ENCODE measurements around the gene DPY19L3. TPM values are rescaled to one million over a fixed set of nuclear protein-coding genes. Genes with fewer than 3 reads are reported as not detected.
"Not testable (repeated sequence)": the region's sequence is repeated elsewhere in the genome, so short reads cannot be mapped to it uniquely, and the experiment has no call there.

DPY19L3 gene
- total RNA-seq, 1 donor from 2014 or later: 10.3 TPM

DNA sequence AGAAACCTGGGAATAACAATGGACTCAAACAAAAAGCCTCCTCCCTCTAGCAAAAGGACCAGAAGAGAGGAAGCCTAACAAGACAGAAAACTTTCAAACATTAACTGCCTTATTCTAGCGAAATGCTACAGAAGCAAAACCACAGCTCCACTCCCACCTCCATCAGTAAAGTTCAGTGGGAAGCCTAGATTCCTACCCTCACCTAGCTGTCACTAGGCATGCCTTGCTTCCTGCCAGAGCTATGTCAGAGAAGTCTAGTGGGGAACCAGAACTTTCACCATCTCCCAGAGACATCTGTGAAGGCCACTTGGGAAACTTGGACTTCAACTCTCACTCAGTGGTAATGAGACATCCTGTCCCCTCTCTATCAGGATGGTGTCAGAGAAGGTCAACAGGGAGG is 37.1 kb downstream of the DPY19L3 start:
- Histone ChIP-seq H3K4me3 (no peak overlapping the region), H3K4me1 (no peaks in the 10 kb centered on the region), H3K36me3 (no peaks in the 10 kb centered on the region), H3K9me3 (no peaks in the 10 kb centered on the region), H3K27ac (no peak overlapping the region), H3K27me3 (no peaks in the 10 kb centered on the region)
- TF ChIP-seq POLR2A (IDR thresholded peaks at IDR 0.05) (no peak), POLR2AphosphoS5 (IDR thresholded peaks at IDR 0.05; ENCODE audit: insufficient read depth in 1 of 2, low read depth in 1 of 2) (no peak)
- TF ChIP-seq, protein P1, sequence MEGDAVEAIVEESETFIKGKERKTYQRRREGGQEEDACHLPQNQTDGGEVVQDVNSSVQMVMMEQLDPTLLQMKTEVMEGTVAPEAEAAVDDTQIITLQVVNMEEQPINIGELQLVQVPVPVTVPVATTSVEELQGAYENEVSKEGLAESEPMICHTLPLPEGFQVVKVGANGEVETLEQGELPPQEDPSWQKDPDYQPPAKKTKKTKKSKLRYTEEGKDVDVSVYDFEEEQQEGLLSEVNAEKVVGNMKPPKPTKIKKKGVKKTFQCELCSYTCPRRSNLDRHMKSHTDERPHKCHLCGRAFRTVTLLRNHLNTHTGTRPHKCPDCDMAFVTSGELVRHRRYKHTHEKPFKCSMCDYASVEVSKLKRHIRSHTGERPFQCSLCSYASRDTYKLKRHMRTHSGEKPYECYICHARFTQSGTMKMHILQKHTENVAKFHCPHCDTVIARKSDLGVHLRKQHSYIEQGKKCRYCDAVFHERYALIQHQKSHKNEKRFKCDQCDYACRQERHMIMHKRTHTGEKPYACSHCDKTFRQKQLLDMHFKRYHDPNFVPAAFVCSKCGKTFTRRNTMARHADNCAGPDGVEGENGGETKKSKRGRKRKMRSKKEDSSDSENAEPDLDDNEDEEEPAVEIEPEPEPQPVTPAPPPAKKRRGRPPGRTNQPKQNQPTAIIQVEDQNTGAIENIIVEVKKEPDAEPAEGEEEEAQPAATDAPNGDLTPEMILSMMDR (IDR thresholded peaks at IDR 0.05): no peak
- intact Hi-C loops (cut with DNase I): no loop called here
- DNase-seq (ENCODE audit: extremely low spot score in 2 of 2): no peak

DNA sequence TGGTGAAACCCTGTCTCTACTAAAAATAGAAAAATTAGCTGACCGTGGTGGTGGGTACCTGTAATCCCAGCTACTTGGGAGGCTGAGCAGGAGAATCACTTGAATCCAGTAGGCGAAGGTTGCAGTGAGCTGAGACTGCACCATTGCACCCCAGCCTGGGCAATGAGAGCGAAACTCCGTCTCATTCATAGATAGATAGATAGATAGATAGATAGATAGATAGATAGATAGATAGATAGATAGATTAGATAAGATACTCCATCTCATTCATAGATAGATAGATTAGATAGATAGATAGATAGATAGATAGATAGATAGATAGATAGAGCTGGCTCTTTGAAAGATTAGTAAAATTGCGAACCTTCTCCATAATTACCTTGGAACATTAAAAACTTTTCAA is 42.0 kb downstream of the DPY19L3 start:
- H3K9me3 ChIP-seq; H3K27me3 ChIP-seq; H3K36me3 ChIP-seq; H3K4me3 ChIP-seq; DNase-seq (ENCODE audit: extremely low spot score in 2 of 2); intact Hi-C loops (cut with DNase I); H3K27ac ChIP-seq; H3K4me1 ChIP-seq: not testable (repeated sequence)

DNA sequence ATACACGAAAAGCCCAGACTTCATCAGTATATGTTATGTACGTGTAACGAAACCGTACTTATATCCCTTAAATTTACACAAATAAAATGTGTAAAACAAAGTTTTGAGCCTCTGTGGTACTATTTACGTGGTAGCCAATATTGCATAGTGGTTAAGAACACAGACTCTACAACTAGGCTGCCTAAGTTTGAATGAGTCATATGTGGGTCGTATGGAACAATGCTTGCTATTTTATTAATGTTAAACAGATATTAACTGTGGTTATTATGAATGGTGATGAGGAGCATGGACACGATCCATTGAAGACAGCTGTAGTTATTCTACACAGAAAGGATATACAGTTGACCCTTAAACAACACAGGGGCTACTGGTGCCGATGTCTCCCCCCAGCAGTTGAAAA is 42.5 kb downstream of the DPY19L3 start:
- H3K36me3 ChIP-seq: no peaks in the 10 kb centered on the region
- no peak overlapping the region for H3K27ac ChIP-seq
- H3K27me3 ChIP-seq: no peaks in the 10 kb centered on the region
- intact Hi-C loops (cut with DNase I): no loop called here
- H3K4me1 ChIP-seq: no peaks in the 10 kb centered on the region
- TF ChIP-seq POLR2A (IDR thresholded peaks at IDR 0.05) (no peak), POLR2AphosphoS5 (IDR thresholded peaks at IDR 0.05; ENCODE audit: insufficient read depth in 1 of 2, low read depth in 1 of 2) (no peak)
- TF ChIP-seq, protein P1 (IDR thresholded peaks at IDR 0.05): no peak
- H3K9me3 ChIP-seq: no peaks in the 10 kb centered on the region
- H3K4me3 ChIP-seq: no peak overlapping the region
- DNase-seq (ENCODE audit: extremely low spot score in 2 of 2): no peak

DNA sequence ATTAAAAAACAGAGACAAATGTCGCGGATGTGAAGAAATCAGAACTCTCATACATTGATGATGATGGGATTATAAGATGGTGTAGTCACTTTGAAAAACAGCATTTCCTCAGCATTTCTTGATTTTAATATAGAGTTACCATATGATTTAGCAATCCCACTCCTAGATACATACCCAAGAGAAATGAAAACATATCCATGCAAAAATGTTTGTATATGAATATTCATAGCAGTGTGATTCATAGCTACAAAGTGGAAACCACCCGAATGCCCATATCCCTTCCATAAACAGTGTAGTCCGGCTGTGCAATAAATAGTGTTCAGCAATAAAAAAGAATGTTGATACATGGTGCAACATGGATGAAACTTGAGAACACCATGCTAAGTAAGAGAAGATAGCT is 44.6 kb downstream of the DPY19L3 start:
- TF ChIP-seq POLR2A (IDR thresholded peaks at IDR 0.05) (no peak), POLR2AphosphoS5 (IDR thresholded peaks at IDR 0.05; ENCODE audit: insufficient read depth in 1 of 2, low read depth in 1 of 2) (no peak)
- TF ChIP-seq, protein P1 (IDR thresholded peaks at IDR 0.05): no peak
- no peaks in the 10 kb centered on the region for H3K4me1 ChIP-seq
- intact Hi-C loops (cut with DNase I): no loop called here

DNA sequence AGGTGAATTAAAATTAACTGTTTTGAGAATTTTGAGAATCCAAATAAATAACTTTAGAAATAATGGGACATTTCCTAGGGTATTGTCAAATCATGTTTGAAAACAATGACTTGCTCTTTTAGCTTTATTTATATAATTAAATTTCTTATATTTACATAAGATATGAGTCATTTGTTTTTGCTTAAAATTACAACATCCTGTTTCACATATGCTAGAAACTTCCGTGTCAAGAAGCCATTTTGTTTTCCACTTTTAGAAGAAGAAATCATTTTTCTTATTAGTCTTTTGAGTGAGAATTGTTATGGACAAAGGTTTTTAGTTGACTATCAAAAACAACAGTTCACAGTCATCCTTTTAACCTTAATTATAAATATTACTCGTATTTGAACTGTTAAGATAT is 48.2 kb downstream of the DPY19L3 start:
- no peak for DNase-seq (ENCODE audit: extremely low spot score in 2 of 2)
- no peak overlapping the region for H3K27ac ChIP-seq
- H3K36me3 ChIP-seq: no peaks in the 10 kb centered on the region
- H3K27me3 ChIP-seq: no peaks in the 10 kb centered on the region
- intact Hi-C loops (cut with DNase I): no loop called here
- TF ChIP-seq POLR2A (IDR thresholded peaks at IDR 0.05): no peak
- TF ChIP-seq POLR2AphosphoS5 (IDR thresholded peaks at IDR 0.05; ENCODE audit: insufficient read depth in 1 of 2, low read depth in 1 of 2): no peak
- TF ChIP-seq, protein P1 (IDR thresholded peaks at IDR 0.05): no peak
- H3K4me3 ChIP-seq: no peak overlapping the region
- no peaks in the 10 kb centered on the region for H3K4me1 ChIP-seq
- H3K9me3 ChIP-seq: no peaks in the 10 kb centered on the region

More for the DNA sequence above, 44.6 kb downstream of the DPY19L3 start:
- no peak for DNase-seq (ENCODE audit: extremely low spot score in 2 of 2)
- Histone ChIP-seq H3K9me3 (no peaks in the 10 kb centered on the region), H3K27ac (no peak overlapping the region), H3K36me3 (no peaks in the 10 kb centered on the region), H3K27me3 (no peaks in the 10 kb centered on the region), H3K4me3 (no peak overlapping the region)

DNA sequence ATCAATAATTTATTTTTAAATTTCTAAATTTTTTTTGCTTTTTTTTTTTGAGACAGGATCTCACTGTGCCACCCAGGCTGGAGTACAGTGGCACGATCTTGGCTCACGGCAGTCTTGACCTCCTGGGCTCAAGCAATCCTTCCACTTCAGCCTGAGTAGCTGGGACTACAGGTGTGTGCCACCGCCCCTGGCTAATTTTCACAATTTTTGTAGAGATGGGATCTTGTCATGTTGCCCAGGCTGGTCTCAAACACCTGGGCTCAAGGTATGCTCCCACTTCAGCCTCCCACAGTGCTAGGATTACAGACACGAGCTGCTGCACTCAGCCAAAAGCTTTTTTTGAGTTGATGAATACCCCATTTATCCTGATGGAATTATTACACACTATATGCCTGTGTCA is 50.8 kb downstream of the DPY19L3 start:
- intact Hi-C loops (cut with DNase I): no loop called here
- Histone ChIP-seq H3K4me3 (no peak overlapping the region), H3K27me3 (no peaks in the 10 kb centered on the region), H3K27ac (no peak overlapping the region), H3K36me3 (no peaks in the 10 kb centered on the region), H3K4me1 (no peaks in the 10 kb centered on the region), H3K9me3 (no peaks in the 10 kb centered on the region)
- DNase-seq (ENCODE audit: extremely low spot score in 2 of 2): no peak
- TF ChIP-seq, protein P1 (IDR thresholded peaks at IDR 0.05): no peak
- TF ChIP-seq POLR2A (IDR thresholded peaks at IDR 0.05) (no peak), POLR2AphosphoS5 (IDR thresholded peaks at IDR 0.05; ENCODE audit: insufficient read depth in 1 of 2, low read depth in 1 of 2) (no peak)

Data from vagina (tissue), 2 donors.